ENCODE data around the gene BCAN.

Gene BCAN

DNA sequence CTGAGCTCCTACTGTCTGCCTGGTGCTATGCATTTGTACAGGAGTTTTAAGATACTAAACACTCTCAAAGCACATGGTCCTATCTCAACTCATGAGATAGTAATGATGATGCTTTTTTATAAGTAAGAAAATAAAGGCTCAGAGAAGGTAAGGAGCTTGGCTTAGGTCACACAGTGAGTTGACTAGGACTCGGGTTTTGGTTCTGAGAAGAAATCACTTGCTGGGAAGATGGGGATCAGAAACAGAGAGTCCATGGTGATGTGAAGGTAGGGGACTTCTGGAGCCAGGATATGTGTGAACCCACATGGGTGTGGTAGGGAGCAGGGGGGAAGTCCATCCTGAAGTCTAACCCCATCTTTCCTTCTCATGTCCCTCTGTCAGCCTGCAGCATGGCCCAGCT is 3.7 kb downstream of the BCAN start:
- DNase-seq: no peak

DNA sequence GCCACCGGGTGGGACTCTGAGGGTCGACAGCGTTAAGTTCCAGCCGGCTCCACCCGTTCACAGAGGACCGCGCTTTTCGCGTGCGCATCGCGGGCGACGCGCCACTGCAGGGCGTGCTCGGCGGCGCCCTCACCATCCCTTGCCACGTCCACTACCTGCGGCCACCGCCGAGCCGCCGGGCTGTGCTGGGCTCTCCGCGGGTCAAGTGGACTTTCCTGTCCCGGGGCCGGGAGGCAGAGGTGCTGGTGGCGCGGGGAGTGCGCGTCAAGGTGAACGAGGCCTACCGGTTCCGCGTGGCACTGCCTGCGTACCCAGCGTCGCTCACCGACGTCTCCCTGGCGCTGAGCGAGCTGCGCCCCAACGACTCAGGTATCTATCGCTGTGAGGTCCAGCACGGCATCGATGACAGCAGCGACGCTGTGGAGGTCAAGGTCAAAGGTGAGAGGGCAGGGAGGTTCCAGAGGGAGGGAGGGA is 4.9 kb downstream of the BCAN start:
- DNase-seq: no peak

DNA sequence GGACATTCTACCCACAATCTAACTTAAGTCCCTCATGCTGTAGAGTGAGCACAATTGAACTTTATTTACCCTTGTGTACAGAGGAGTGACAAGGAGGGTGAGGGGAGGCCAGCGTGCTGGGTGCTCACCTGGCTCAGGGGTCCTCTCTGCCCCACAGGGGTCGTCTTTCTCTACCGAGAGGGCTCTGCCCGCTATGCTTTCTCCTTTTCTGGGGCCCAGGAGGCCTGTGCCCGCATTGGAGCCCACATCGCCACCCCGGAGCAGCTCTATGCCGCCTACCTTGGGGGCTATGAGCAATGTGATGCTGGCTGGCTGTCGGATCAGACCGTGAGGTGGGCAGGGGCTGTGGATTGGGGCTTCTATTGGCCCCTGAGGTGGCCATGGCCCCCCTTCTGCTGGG is 5.4 kb downstream of the BCAN start:
- no peak for DNase-seq

DNA sequence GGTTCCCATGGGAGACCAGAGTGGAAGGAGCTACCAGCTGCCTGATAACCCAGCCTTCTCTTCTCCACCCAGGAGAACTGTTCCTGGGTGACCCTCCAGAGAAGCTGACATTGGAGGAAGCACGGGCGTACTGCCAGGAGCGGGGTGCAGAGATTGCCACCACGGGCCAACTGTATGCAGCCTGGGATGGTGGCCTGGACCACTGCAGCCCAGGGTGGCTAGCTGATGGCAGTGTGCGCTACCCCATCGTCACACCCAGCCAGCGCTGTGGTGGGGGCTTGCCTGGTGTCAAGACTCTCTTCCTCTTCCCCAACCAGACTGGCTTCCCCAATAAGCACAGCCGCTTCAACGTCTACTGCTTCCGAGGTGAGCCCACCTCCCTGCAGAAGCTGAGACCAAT is 6.6 kb downstream of the BCAN start:
- DNase-seq: no peak

DNA sequence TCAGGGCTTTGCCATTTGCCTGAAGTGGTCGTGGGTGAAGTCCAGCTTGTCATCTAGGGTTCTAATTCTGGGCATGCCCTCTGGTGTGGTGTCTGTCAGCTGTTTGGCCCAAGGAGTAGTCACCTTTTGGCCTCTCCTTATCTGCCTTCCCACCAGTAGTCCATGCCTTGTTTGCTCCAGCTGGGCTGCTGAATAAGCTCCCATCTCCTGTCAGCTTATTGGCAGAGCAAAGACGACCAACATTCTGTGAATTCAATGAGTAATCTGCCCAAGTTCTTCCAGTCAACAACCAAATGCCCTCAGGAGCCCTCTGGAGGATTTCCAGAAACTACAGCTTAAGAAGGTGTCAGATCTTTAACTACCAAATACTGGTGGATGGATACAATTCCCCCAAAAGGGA is 7.0 kb downstream of the BCAN start:
- no peak for DNase-seq

DNA sequence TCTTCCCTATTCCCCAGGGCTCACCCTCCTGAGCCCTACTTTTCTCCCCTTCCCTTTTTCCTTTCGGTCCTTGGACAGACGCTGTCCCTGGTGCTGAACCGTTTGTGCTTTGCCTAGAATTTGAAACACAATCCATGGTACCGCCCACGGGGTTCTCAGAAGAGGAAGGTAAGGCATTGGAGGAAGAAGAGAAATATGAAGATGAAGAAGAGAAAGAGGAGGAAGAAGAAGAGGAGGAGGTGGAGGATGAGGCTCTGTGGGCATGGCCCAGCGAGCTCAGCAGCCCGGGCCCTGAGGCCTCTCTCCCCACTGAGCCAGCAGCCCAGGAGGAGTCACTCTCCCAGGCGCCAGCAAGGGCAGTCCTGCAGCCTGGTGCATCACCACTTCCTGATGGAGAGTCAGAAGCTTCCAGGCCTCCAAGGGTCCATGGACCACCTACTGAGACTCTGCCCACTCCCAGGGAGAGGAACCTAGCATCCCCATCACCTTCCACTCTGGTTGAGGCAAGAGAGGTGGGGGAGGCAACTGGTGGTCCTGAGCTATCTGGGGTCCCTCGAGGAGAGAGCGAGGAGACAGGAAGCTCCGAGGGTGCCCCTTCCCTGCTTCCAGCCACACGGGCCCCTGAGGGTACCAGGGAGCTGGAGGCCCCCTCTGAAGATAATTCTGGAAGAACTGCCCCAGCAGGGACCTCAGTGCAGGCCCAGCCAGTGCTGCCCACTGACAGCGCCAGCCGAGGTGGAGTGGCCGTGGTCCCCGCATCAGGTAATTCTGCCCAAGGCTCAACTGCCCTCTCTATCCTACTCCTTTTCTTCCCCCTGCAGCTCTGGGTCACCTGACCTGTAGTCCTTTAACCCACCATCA is 10.4 kb downstream of the BCAN start:
- no peak for DNase-seq

DNA sequence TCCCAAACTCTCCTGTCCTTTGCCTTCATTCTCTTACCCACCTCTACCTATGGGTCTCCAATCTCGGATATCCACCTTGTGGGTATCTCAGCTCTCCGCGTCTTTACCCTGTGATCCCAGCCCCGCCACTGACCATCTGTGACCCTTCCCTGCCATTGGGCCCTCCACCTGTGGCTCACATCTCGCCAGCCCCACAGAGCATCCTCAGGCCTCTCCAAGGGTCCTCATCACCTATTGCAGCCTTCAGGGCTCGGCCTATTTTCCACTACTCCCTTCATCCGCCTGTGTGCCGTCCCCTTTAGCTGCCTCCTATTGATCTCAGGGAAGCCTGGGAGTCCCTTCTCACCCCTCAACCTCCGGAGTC is 11.1 kb downstream of the BCAN start:
- no peak for DNase-seq

DNA sequence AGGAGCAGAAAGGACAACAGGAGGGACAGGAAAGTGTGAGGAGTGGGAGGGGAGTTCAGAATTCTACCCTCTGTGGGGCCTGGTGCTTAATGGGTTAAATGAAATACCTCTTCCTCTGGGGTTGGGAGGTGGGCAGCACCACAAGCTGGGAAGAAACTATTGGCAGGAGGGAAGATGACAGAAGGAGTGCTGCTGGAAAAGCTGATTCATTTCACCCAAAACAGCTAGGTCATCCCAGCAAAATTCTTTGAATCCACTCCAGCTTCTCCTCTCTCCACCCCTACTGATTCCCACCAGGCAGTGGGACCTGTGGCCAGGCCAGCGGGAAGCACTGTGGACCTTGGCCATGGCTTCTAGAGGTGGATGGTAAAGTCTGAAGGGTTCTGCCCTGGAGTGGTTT is 12.8 kb downstream of the BCAN start:
- DNase-seq: no peak

DNA sequence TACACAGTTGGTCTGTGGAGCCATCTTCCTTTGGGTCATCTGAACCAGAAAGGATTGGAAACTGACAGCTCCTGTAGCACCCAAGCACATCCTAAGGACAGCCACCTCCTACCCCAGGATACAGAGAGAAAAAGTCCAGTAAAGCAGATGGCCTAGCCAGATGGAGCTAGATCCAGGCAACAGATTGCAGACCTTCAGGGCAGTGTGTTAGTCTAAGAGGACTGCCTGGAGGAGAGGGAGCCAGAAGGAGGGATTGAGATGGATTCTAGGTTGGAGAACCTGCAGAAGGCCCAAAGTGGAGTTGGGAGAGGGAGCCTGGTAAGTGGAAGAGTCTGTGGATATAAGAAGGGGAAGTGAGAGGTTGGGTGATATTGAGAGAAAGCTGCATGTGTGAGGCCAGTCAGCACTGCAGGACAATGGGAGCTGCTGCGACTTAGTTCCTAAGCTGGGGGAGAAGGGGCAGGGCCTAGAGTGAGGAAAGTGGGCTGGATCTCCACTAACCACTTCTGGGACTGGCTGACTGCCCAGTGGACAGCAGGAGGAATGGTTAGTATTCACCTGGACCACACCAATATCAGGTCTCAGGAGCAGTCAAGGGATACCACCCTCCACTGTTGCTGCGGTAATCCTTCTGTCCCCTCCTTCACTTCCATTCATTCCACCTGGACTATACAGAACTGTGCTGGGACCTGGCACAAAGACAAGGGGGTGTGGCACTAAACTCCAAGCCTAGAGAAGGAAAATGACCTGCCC is 13.4 kb downstream of the BCAN start:
- DNase-seq: no peak

DNA sequence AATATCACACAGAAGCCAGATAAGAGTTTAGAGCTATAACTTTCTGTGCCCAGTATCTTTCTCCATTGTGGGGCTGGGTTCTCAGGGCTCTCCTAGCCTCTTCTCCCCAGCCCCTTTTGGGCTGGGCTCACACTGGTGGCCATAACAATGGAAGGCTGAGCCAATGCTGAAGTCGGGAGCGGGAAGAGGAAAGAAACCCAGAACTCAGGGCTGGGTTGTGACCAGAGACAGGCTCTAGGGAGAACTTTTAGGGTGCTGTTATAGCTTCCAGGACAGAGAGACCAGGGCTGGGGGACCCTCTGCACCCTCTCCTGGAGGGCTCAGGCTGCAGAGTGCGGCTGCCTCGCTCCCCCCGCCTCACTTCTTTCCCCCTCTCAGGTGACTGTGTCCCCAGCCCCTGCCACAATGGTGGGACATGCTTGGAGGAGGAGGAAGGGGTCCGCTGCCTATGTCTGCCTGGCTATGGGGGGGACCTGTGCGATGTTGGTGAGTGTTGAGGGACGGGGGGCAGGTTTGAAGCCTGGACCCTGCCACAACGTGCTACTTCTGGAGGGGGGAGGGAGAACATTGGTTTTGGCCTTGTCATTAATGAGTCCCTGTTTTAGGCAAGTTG is 14.1 kb downstream of the BCAN start:
- no peak for DNase-seq

DNA sequence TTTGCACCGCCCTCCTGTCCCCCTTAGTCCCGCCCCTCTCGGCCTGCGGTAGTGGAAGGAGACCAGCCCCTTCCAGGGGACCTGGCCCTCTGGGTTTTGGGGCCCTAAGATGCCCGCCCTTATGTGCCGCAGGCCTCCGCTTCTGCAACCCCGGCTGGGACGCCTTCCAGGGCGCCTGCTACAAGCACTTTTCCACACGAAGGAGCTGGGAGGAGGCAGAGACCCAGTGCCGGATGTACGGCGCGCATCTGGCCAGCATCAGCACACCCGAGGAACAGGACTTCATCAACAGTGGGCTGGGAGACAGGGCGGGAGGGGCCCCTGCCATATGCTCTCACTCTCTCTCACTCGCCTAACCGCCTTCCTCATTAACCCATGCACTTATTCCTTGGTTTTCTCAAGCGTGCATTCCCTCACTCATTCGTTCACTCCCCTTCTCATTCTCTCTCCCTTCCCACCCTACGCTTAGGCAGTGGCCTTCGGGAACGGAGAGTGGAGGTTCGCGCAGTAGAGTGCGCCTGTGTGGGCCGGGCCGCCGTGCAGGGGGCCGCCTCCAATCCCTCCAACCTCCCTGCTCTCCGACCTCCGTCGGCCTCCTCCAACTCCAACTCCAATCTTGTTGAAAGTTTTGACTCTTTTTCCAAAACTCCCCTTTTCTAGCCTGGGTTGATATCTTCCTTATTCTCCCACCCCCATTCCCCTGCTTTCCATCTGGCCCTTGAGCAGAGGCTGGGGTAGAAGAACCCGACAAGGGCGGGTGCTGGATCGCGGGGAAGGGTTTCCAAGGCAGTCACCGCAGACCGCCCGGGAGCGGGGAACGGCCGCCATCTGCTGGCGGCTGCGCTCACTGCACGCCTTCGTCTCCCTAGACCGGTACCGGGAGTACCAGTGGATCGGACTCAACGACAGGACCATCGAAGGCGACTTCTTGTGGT is 15.2 kb downstream of the BCAN start:
- DNase-seq: peak; percentile 77

DNA sequence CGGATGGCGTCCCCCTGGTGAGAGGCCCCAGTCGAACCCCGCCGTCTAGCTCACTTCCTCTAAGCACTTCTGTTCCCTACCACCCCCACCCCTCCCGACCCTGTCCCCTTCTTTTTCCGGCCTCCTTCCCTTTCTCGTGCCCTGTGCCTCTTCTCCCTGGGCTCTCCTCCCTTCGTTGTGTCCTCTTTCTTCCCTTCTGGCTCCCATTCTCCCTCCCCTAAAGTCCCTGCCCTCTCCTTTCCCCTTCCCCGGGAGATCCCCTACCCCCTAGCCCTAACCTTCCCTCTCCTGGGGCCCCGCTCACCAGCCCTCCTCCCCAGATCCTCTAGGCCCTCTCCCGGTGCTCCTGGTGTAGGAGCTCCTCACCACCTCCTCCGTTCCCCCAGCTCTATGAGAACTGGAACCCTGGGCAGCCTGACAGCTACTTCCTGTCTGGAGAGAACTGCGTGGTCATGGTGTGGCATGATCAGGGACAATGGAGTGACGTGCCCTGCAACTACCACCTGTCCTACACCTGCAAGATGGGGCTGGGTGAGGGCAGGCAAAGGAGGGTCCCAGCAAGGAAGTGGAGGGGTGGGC is 15.9 kb downstream of the BCAN start:
- no peak for DNase-seq

DNA sequence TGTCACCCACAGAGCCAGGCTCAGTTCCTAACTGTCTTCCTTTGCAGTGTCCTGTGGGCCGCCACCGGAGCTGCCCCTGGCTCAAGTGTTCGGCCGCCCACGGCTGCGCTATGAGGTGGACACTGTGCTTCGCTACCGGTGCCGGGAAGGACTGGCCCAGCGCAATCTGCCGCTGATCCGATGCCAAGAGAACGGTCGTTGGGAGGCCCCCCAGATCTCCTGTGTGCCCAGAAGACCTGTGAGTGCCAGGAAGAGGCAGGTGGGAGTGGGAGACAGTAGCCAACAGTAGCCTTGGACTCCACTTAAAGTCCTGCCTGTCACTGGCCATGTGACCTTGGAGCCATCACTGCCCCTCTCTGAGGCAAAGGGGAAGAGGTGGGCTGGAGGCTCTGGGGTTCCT is 16.6 kb downstream of the BCAN start:
- DNase-seq: no peak

DNA sequence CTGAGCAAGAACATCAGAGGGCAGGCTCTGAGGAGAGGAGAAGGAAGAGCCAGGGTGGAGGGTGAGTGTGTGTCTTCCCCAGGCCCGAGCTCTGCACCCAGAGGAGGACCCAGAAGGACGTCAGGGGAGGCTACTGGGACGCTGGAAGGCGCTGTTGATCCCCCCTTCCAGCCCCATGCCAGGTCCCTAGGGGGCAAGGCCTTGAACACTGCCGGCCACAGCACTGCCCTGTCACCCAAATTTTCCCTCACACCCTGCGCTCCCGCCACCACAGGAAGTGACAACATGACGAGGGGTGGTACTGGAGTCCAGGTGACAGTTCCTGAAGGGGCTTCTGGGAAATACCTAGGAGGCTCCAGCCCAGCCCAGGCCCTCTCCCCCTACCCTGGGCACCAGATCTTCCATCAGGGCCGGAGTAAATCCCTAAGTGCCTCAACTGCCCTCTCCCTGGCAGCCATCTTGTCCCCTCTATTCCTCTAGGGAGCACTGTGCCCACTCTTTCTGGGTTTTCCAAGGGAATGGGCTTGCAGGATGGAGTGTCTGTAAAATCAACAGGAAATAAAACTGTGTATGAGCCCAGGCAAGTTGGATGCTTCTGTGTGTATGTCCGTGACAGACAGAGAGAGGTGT is 17.1 kb downstream of the BCAN start:
- DNase-seq: no peak

DNA sequence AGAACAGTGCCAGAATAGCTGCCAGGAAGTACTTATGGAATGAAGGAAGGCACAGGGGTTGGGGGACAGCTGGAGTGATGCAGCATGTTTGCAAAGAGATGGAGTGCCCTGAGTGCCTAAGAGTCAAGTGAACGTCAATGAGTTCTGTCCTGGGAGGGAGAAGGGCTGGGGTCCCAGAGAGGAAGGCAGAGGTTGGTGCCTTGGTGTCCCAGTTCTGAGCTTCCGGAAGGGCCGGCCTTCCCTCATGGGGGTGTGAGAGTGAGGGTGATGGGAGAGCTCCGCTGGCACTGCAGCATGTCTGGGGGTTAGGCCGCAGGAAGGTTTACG is 17.7 kb downstream of the BCAN start:
- no peak for DNase-seq

DNA sequence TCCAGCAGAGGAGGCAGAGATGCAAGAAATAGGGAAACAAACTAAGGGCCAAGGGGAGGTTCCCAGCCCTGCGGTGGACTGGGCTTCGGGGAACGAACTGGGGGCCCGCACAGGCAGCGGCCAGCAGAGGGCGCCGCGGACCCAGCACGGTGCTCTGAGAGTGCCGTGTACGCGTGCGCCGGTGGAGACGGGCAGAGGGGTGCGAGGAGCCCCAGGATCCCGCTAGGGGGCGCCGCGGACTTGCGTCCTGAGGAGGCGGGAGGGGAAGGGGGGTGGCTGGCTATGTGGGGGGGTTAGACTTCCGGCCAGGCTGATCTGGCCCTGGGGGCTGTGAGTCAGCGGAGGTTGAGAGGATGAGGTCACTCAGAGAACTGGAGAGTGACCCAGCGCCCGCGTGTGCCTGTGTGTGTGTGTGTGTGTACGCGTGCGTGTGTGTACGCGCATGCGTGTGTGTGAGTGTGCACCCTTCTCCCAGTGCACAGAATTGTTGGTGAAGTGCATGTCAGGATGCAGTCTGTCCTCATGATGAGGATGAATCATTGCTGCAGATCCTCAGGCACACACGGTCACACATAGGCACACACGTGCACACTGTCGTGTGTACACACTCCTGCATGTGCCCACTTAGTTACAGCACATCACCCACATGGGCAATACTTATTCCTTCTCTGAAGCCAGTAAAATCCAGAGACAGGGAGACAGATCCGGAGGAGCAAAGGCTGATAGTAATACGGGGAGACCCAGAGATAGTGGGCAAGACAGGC is 18.3 kb downstream of the BCAN start:
- peak; percentile 91 for DNase-seq

DNA sequence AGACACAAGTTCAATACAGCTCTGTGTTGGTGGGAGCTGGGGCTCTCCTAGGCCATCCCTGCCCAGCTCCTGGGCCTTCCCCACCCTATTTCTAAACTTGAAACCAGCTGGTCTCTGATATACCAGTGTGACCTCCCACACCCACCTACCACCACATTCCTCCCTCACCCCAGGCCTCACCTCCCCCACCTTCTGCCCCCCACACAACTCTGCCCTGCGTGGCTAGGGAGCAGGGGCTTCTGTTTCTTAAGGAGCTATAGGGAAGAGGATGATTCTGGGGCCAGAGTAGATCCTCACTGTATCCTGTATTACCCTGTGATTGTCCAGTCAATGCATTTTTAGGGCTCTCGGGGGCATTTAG is 18.8 kb downstream of the BCAN start:
- DNase-seq: no peak

DNA sequence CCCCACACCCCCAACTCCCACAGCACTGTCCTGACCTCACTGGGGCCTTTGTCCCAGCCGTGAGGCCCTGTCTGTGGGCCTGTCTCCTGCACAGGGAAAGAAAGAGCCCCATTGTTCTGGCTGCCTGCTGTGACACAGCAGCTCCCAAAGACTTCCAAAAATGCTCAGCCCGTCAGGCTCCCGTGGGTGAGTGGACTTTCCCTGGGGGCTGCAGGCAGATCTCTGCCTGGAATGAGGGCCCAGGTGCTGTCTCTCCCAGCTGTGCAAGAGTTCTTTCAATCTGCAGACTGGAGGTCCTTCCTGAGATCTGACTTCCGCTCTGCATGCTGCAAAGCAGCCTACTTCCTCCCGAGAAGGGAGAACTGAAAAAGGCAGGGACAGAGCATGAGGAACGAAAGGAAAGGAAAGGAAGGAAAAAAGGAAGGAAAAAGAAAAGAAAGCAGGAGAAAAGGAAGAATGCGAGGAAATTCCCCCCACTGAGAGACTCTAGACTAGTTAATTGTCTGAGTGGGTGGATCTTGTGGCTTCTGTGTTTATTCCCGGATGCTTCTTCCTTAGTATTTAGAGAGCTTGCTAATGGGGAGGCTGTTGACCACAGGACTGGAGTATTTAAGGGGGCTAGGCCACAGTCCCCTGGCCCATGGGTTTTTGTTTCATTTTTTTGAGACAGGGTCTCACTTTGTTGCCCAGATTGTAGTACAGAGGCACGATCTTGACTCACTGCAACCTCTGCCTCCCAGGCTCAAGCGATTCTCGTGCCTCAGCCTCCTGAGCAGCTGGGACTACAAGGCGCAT is 20.3 kb downstream of the BCAN start:
- DNase-seq: no peak

DNA sequence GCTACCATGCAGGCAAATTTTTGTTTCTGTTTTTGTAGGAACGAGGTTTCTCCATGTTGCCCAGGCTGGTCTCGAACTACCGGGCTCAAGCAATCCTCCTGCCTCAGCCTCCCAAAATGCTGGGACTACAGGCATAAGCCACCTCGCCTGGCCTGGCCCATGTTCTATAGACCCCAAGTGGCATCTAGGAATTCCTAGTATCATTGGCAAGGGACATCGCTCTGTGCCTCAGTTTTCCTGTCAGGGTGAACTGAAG is 20.8 kb downstream of the BCAN start:
- DNase-seq: no peak

DNA sequence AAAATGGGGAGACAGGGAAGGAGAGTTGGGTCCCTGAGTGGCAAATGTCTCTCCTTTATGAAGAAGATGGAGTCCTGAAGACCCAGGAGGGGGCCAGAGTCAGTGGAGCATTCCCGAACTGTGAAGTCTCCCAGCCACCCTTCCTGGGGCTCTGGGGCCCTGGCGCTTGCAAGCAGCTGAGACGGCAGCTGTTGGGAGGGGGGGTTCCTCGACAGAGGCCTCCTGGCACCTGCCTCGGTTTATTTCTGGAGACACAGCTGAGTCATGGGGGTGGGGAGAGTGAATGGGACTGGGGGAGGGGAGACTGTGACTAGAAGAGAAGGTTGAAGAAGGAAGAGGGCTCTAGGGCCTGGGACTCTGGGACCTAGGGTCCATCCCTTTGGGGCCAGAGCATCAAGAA is 21.3 kb downstream of the BCAN start:
- no peak for DNase-seq

Measured in activated CD4-positive, alpha-beta T cell treated with anti-CD3 and anti-CD28 coated beads, Interleukin-2, amount 50 U/mL, for 1 hour (primary cell).